HepG2 (cell line): ENCODE measurements around the gene ADAMTS12. TPM values are rescaled to one million over a fixed set of nuclear protein-coding genes. Genes with fewer than 3 reads are reported as not detected.
A peak's percentile ranks its signal among the peaks of the same experiment; 100 is the strongest.

Source experiments
- ATF7-NPFF ChIP-seq: sonication (generic); formaldehyde crosslinking; IDR thresholded peaks from 2 replicates; pipeline ENCODE4 v1.8.1; 2023; ENCODE audit warnings: mild to moderate bottlenecking, low read depth, missing genetic modification reagents, moderate library complexity
- DR1 ChIP-seq: sonication (generic); formaldehyde crosslinking; IDR thresholded peaks from 2 replicates; pipeline ENCODE4 v1.8.0; 2021; ENCODE audit warnings: mild to moderate bottlenecking, missing genetic modification reagents, inconsistent platforms
- FLYWCH1 ChIP-seq: sonication (generic); formaldehyde crosslinking; IDR thresholded peaks from 2 replicates; pipeline ENCODE4 v1.8.1; 2023; ENCODE audit warnings: mild to moderate bottlenecking, missing genetic modification reagents
- HDAC2 ChIP-seq: sonication (generic); formaldehyde crosslinking; IDR thresholded peaks from 2 replicates; pipeline ENCODE4 v1.4.0; 2020; ENCODE audit warnings: missing genetic modification reagents
- IRF2 ChIP-seq: IDR thresholded peaks from 2 replicates; pipeline ENCODE4 v1.6.1; 2018; ENCODE audit warnings: missing genetic modification reagents, missing compliant biosample characterization
- NR2C2 ChIP-seq: sonication (generic); formaldehyde crosslinking; IDR thresholded peaks from 2 replicates; pipeline ENCODE4 v1.4.0; 2020; ENCODE audit warnings: missing genetic modification reagents, mild to moderate bottlenecking, moderate library complexity, borderline replicate concordance
- NR2F1 ChIP-seq, 2 experiments: fragments of 450-650 bp in 1 of 2; formaldehyde crosslinking in 1 of 2; IDR thresholded peaks; 2 replicates each; pipeline versions ENCODE4 v1.5.0 to v1.6.1; 2016 to 2020; ENCODE audit warnings: mild to moderate bottlenecking in 1 of 2, missing compliant biosample characterization in 1 of 2, missing genetic modification reagents in 1 of 2, moderate library complexity in 1 of 2
- NR2F2 ChIP-seq: IDR thresholded peaks from 2 replicates; pipeline ENCODE4 v1.6.1; 2012; ENCODE audit warnings: low read depth, inconsistent platforms, borderline replicate concordance
- PCBP1 ChIP-seq: fragments of 200-400 bp; formaldehyde crosslinking; IDR thresholded peaks from 2 replicates; pipeline ENCODE4 v1.6.1; 2017; ENCODE audit warnings: mild to moderate bottlenecking, low read depth, low read length, borderline replicate concordance
- RFXAP ChIP-seq: sonication (generic); formaldehyde crosslinking; IDR thresholded peaks from 2 replicates; pipeline ENCODE4 v1.4.0; 2020; ENCODE audit warnings: missing genetic modification reagents, borderline replicate concordance
- SATB2 ChIP-seq: sonication (generic); formaldehyde crosslinking; IDR thresholded peaks from 2 replicates; pipeline ENCODE4 v1.5.0; 2020; ENCODE audit warnings: missing genetic modification reagents
- SNAPC4 ChIP-seq: sonication (generic); formaldehyde crosslinking; IDR thresholded peaks from 2 replicates; pipeline ENCODE4 v1.4.0; 2020; ENCODE audit warnings: mild to moderate bottlenecking, missing genetic modification reagents
- SP140L ChIP-seq: sonication (generic); formaldehyde crosslinking; IDR thresholded peaks from 2 replicates; pipeline ENCODE4 v1.4.0; 2020; ENCODE audit warnings: missing genetic modification reagents, borderline replicate concordance
- TARDBP ChIP-seq: sonication (generic); formaldehyde crosslinking; IDR thresholded peaks from 2 replicates; pipeline ENCODE4 v1.8.0; 2022; ENCODE audit warnings: mild to moderate bottlenecking, missing genetic modification reagents
- TOE1 ChIP-seq: sonication (generic); formaldehyde crosslinking; IDR thresholded peaks from 2 replicates; pipeline ENCODE4 v1.4.0; 2020; ENCODE audit warnings: mild to moderate bottlenecking, missing genetic modification reagents
- TOPORS ChIP-seq: sonication (generic); formaldehyde crosslinking; IDR thresholded peaks from 2 replicates; pipeline ENCODE4 v1.8.0; 2023; ENCODE audit warnings: mild to moderate bottlenecking, missing genetic modification reagents
- ZNF101 ChIP-seq: sonication (generic); formaldehyde crosslinking; IDR thresholded peaks from 2 replicates; pipeline ENCODE4 v1.4.0; 2020; ENCODE audit warnings: mild to moderate bottlenecking, low read depth, missing genetic modification reagents, borderline replicate concordance
- ZNF136 ChIP-seq: sonication (generic); formaldehyde crosslinking; IDR thresholded peaks from 2 replicates; pipeline ENCODE4 v1.8.1; 2022; ENCODE audit warnings: low read depth, mild to moderate bottlenecking, moderate library complexity, missing genetic modification reagents
- ZNF441 ChIP-seq: sonication (generic); formaldehyde crosslinking; IDR thresholded peaks from 2 replicates; pipeline ENCODE4 v1.7.0; 2021; ENCODE audit warnings: missing genetic modification reagents, borderline replicate concordance
- ZNF460 ChIP-seq: sonication (generic); formaldehyde crosslinking; IDR thresholded peaks from 2 replicates; pipeline ENCODE4 v1.5.1; 2020; ENCODE audit warnings: missing genetic modification reagents, mild to moderate bottlenecking, borderline replicate concordance
- ZNF556 ChIP-seq: sonication (generic); formaldehyde crosslinking; IDR thresholded peaks from 2 replicates; pipeline ENCODE4 v1.4.0; 2020; ENCODE audit warnings: mild to moderate bottlenecking, missing genetic modification reagents, borderline replicate concordance
- ZNF589 ChIP-seq: sonication (generic); formaldehyde crosslinking; conservative IDR thresholded peaks from 2 replicates; pipeline ENCODE4 v1.8.0; 2022; ENCODE audit warnings: mild to moderate bottlenecking, moderate library complexity, missing genetic modification reagents
- ZNF607 ChIP-seq: sonication (generic); formaldehyde crosslinking; IDR thresholded peaks from 2 replicates; pipeline ENCODE4 v1.5.1; 2020; ENCODE audit warnings: missing genetic modification reagents, mild to moderate bottlenecking, borderline replicate concordance
- ZNF878 ChIP-seq: sonication (generic); formaldehyde crosslinking; IDR thresholded peaks from 2 replicates; pipeline ENCODE4 v1.8.1; 2023; ENCODE audit warnings: mild to moderate bottlenecking, missing genetic modification reagents, moderate library complexity
- polyA plus RNA-seq, 8 experiments: library from polyadenylated mRNA; depleted of rRNA in 3 of 8; stranded (reverse) in 7 of 8; unstranded in 1 of 8; fragments of >200 nt; fragmentation: Illumina TruSeq in 4 of 8; extraction: Trizol in 4 of 8; gene quantifications; 2 replicates each; pipeline versions ENCODE4 v1.2.1 to v1.2.3, GENCODE V29; 2011 to 2016; ENCODE audit warnings: low read depth in 4 of 8, missing spikeins in 1 of 8, mixed read lengths in 1 of 8; ENCODE audit not compliant: insufficient read depth in 1 of 8
- total RNA-seq, 5 experiments: library from RNA; depleted of rRNA; stranded (reverse); fragments of >200 nt; fragmentation: Illumina TruSeq; extraction: Trizol; gene quantifications; 2 replicates each; pipeline ENCODE4 v1.2.3, GENCODE V29; 2016; ENCODE audit warnings: low read depth in 1 of 5
- TF ChIP-seq, protein P1 (sequence below): sonication (generic); formaldehyde crosslinking; IDR thresholded peaks from 2 replicates; pipeline ENCODE4 v1.4.0; 2020; ENCODE audit warnings: missing genetic modification reagents, borderline replicate concordance

Gene ADAMTS12
- total and polyA plus RNA-seq, 2 of the 13 experiments (the other 11 are each of a cell fraction or from before 2014, with no cell fraction given): 0.03 TPM; not detected in 1

DNA sequence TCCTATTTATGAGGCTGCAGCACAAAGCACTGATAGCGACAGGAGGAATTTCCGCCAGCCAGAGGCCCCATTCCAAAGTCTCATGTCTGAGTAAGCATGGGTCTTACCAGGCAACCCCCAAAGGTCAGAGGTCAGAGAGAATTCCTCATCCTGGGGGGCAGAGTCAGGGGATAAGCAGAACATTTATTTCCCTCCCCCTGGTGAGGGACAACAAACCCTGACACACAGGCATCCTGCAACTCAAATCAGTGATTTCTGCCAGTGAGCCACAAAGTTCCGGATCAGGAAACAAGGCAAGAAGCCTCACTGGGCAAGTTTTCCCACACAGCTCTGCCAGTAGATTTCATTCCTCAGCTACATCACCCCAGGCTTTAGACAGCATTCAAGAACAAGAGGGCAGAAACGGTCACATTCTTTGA is 37.0 kb downstream of the ADAMTS12 start (continued):
- TF ChIP-seq, protein P1, sequence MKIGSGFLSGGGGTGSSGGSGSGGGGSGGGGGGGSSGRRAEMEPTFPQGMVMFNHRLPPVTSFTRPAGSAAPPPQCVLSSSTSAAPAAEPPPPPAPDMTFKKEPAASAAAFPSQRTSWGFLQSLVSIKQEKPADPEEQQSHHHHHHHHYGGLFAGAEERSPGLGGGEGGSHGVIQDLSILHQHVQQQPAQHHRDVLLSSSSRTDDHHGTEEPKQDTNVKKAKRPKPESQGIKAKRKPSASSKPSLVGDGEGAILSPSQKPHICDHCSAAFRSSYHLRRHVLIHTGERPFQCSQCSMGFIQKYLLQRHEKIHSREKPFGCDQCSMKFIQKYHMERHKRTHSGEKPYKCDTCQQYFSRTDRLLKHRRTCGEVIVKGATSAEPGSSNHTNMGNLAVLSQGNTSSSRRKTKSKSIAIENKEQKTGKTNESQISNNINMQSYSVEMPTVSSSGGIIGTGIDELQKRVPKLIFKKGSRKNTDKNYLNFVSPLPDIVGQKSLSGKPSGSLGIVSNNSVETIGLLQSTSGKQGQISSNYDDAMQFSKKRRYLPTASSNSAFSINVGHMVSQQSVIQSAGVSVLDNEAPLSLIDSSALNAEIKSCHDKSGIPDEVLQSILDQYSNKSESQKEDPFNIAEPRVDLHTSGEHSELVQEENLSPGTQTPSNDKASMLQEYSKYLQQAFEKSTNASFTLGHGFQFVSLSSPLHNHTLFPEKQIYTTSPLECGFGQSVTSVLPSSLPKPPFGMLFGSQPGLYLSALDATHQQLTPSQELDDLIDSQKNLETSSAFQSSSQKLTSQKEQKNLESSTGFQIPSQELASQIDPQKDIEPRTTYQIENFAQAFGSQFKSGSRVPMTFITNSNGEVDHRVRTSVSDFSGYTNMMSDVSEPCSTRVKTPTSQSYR (CRISPR knock-in tag): no peak
- TF ChIP-seq TARDBP (CRISPR knock-in tag) (no peak), DR1 (no peak), NR2C2 (CRISPR knock-in tag) (peak; percentile 74), SP140L (CRISPR knock-in tag) (no peak), PCBP1 (no peak), ZNF136 (CRISPR knock-in tag) (no peak), ZNF607 (no peak), ZNF556 (no peak), ZNF101 (CRISPR knock-in tag) (no peak), SATB2 (no peak), RFXAP (CRISPR knock-in tag) (no peak), ZNF441 (CRISPR knock-in tag) (no peak), ZNF460 (no peak), HDAC2 (CRISPR knock-in tag) (no peak), NR2F1 (CRISPR knock-in tag; IDR thresholded peaks at IDR 0.05) (peak; percentile 15 to 73; a peak in 3 of 4 replicates), ATF7-NPFF (no peak), SNAPC4 (CRISPR knock-in tag) (no peak), TOPORS (no peak), NR2F2 (peak; percentile 63), FLYWCH1 (no peak), TOE1 (CRISPR knock-in tag) (no peak), IRF2 (CRISPR knock-in tag) (no peak), ZNF589 (CRISPR knock-in tag) (no peak), ZNF878 (no peak)
